Hepatocyte (in vitro differentiated cells): ENCODE results near the gene SLF2. TPM values are rescaled to one million over a fixed set of nuclear protein-coding genes. Genes with fewer than 3 reads are reported as not detected.
A peak's percentile ranks its signal among the peaks of the same experiment; 100 is the strongest.

Experiments
- DNase-seq: peaks from one replicate; pipeline ENCODE4 v3.0.0-alpha.2; 2016; ENCODE audit warnings: low spot score
- H2AFZ ChIP-seq: fragments of 200-600 bp; sonication (generic); 2 replicates; pipeline ENCODE4 v1.6.0; 2016; ENCODE audit warnings: antibody characterized with exemption, mild to moderate bottlenecking
- H3K27ac ChIP-seq: fragments of 200-600 bp; sonication (generic); 2 replicates; pipeline ENCODE4 v1.5.1; 2016; ENCODE audit warnings: mild to moderate bottlenecking
- H3K27me3 ChIP-seq: fragments of 200-600 bp; sonication (generic); 2 replicates; pipeline ENCODE4 v1.6.1; 2016
- H3K36me3 ChIP-seq: fragments of 200-600 bp; sonication (generic); replicated peaks from 2 replicates; pipeline ENCODE4 v1.5.1; 2016; ENCODE audit warnings: low read depth; ENCODE audit not compliant: insufficient read depth
- H3K4me1 ChIP-seq: fragments of 200-600 bp; sonication (generic); 2 replicates; pipeline ENCODE4 v1.5.1; 2016; ENCODE audit warnings: mild to moderate bottlenecking, moderate library complexity; ENCODE audit not compliant: insufficient read depth
- H3K4me2 ChIP-seq: fragments of 200-600 bp; sonication (generic); 2 replicates; pipeline ENCODE4 v1.6.0; 2016
- H3K4me3 ChIP-seq: fragments of 200-600 bp; sonication (generic); 2 replicates; pipeline ENCODE4 v1.5.1; 2016; ENCODE audit warnings: mild to moderate bottlenecking
- H3K79me2 ChIP-seq: fragments of 200-600 bp; sonication (generic); 2 replicates; pipeline ENCODE4 v1.6.0; 2017; ENCODE audit warnings: mild to moderate bottlenecking
- H3K9me2 ChIP-seq: fragments of 200-600 bp; sonication (generic); replicated peaks from 2 replicates; pipeline ENCODE4 v1.6.0; 2017; ENCODE audit warnings: mild to moderate bottlenecking; ENCODE audit not compliant: insufficient read depth
- H3K9me3 ChIP-seq: fragments of 200-600 bp; sonication (generic); 2 replicates; pipeline ENCODE4 v1.5.1; 2016; ENCODE audit warnings: low read depth, mild to moderate bottlenecking
- H4K20me1 ChIP-seq: fragments of 200-600 bp; sonication (generic); 2 replicates; pipeline ENCODE4 v1.6.0; 2016; ENCODE audit warnings: mild to moderate bottlenecking; ENCODE audit not compliant: insufficient read depth, poor library complexity, severe bottlenecking
- CTCF ChIP-seq: fragments of 200-600 bp; sonication (generic); IDR thresholded peaks from 2 replicates; pipeline ENCODE4 v1.5.1; 2016; ENCODE audit warnings: antibody characterized with exemption, mild to moderate bottlenecking; ENCODE audit not compliant: poor library complexity
- EZH2 ChIP-seq: fragments of 200-600 bp; sonication (generic); IDR thresholded peaks from 2 replicates; pipeline ENCODE4 v1.6.1; 2016; ENCODE audit warnings: antibody characterized with exemption, mild to moderate bottlenecking, borderline replicate concordance
- EZH2phosphoT487 ChIP-seq: fragments of 200-600 bp; sonication (generic); IDR thresholded peaks from one replicate; pipeline ENCODE4 v1.6.1; 2018; ENCODE audit warnings: antibody characterized with exemption, mild to moderate bottlenecking, low read depth, moderate library complexity; ENCODE audit not compliant: unreplicated experiment, severe bottlenecking
- WGBS: methylation state at CpG from one replicate; pipeline ENCODE4 v1.1.6; 2016; ENCODE audit warnings: low lambda C conversion rate; ENCODE audit errors: missing lambda C conversion rate; 5-methylcytosine and 5-hydroxymethylcytosine counted together
- microRNA counts: library from miRNA; unstranded; fragments of <30 nt; microRNA quantifications from one replicate; lab custom pipeline; 2017
- microRNA-seq: library from miRNA; unstranded; fragments of <30 nt; microRNA quantifications from one replicate; pipeline ENCODE4, GENCODE V29; 2017
- polyA plus RNA-seq: library from polyadenylated mRNA; unstranded; fragments of >200 nt; fragmentation: Nextera tagmentation; extraction: Ambion mirVana; gene quantifications from 2 replicates; pipeline ENCODE4 v1.2.1, GENCODE V29; 2016
- small RNA-seq: library from RNA; depleted of rRNA; stranded (forward); fragments of <200 nt; gene quantifications from one replicate; pipeline ENCODE3, GENCODE V24; 2014
- total RNA-seq: library from RNA; depleted of rRNA; stranded (reverse); fragments of >200 nt; gene quantifications from 2 replicates; pipeline ENCODE4 v1.2.3, GENCODE V29; 2014

The SLF2 gene
- total and polyA plus RNA-seq, 2 experiments from 2014 or later = 11.7 to 23.5 TPM

- Histone ChIP-seq H3K4me1 (peaks cover 6% of the 10 kb centered on the region), H2AFZ (no peak overlapping the region), H3K27me3 (peaks cover under 1% of the 10 kb centered on the region), H3K27ac (no peak overlapping the region), H3K9me2 (no peaks in the 10 kb centered on the region), H3K4me3 (no peak overlapping the region), H3K9me3 (no peaks in the 10 kb centered on the region), H3K36me3 (no peaks in the 10 kb centered on the region), H3K4me2 (no peak overlapping the region), H3K79me2 (no peaks in the 10 kb centered on the region), H4K20me1 (no peaks in the 10 kb centered on the region)
- WGBS = 34% methylated on average over 14 of the region's 14 CpGs
- DNase-seq = peak; percentile 92
- no peak for TF ChIP-seq EZH2phosphoT487
- peak; percentile 91 for TF ChIP-seq CTCF
- no peak for TF ChIP-seq EZH2
Observed at GRCh38 chr10:101012525-101013364, 100.0 kb downstream of the SLF2 start.

DNA sequence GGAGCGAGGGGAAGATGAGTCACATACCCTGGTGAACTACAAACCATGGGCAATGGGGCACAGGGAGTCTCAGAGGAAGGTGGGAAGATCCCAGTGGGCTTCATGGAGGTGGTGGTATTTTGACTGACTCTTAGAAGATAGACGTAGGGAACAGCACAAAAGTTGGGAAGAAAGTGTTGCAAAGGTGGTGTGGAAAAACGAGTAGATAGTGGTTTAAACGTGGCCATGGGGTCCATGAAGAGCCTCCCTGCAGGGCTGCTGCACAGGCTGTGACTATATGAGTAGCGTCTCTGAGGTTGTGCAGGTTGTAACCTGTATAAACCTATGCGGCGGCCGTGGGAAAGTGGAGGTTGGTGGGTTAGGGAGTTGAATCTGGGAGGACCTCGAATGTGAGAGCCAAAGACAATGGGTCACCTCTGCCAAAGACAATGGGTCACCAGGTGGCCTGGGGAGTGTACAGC is 100.6 kb downstream of the SLF2 start:
- TF ChIP-seq EZH2phosphoT487 (no peak), CTCF (no peak), EZH2 (no peak)
- Histone ChIP-seq H3K9me3 (no peaks in the 10 kb centered on the region), H3K4me3 (no peak overlapping the region), H3K27me3 (peaks cover 4% of the 10 kb centered on the region), H3K9me2 (no peaks in the 10 kb centered on the region), H3K79me2 (no peaks in the 10 kb centered on the region), H3K4me2 (no peak overlapping the region), H3K27ac (no peak overlapping the region), H3K4me1 (peaks cover 10% of the 10 kb centered on the region), H2AFZ (no peak overlapping the region), H4K20me1 (no peaks in the 10 kb centered on the region), H3K36me3 (no peaks in the 10 kb centered on the region)
- no peak for DNase-seq
- 59% methylated on average over 9 of the region's 9 CpGs for WGBS

DNA sequence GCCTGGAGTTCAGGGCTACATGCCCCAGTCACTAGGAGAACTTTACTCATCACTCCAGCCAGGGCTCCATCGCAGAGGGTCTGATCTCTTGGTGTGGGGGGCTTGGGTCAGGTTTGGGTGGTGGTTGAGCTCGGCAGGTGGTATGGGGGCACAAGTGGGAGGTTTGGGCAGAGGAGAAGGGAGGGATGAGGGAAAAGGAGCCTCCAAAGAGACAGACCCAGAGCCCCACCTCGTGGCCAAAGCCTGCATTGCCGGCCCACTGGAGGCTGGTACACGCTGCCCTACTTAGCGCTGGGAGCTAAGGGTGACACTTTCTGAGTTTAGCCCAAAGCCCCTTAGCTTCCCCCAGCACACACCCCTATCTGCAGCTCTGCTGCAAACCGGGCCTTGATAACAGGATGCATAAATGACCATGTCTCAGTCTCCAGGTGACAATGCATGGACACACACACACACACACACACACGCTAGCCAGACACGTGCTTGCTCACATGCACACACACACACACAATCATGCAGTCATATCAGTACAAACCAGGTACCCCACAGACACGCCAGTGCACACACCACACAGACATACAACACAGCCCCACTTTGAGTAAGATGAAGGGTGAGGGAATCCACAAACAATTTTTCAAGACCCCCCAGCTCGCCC is 101.6 kb downstream of the SLF2 start:
- Histone ChIP-seq H3K27me3 (peaks cover 4% of the 10 kb centered on the region), H3K27ac (no peak overlapping the region), H2AFZ (no peak overlapping the region), H3K9me3 (no peaks in the 10 kb centered on the region), H3K79me2 (no peaks in the 10 kb centered on the region), H3K9me2 (no peaks in the 10 kb centered on the region), H3K4me2 (no peak overlapping the region), H3K4me3 (no peak overlapping the region), H4K20me1 (no peaks in the 10 kb centered on the region), H3K36me3 (no peaks in the 10 kb centered on the region), H3K4me1 (peaks cover 15% of the 10 kb centered on the region)
- 25% methylated on average over 11 of the region's 11 CpGs for WGBS
- TF ChIP-seq CTCF (peak; percentile 82), EZH2 (no peak)
- peak; percentile 83 for DNase-seq

MicroRNAs within 50 kb of the gene (microRNA counts, 767-probe panel; counts per million panel counts)
- not detected for microRNA hsa-miR-608 (lab: Ali Mortazavi, UCI)

Small RNA genes within 50 kb of the gene (microRNA-seq; reads per million reads assigned to microRNA genes)
- gene MIR608 = not detected

Small RNA genes within 50 kb of the gene (small RNA-seq; reads per million reads assigned to genes)
- gene MIR608 (not detected), gene RF00019 (not detected)

Other genes starting within 250 kb of the SLF2 start
- gene PAX2, start 167.4 kb upstream of the SLF2 start, total RNA-seq = not detected in 2 replicates
- not detected in 2 replicates for gene PAX2, start 167.4 kb upstream of the SLF2 start, polyA plus RNA-seq
- gene SEMA4G, start 56.5 kb downstream of the SLF2 start, total RNA-seq = 48.6 and 54.8 TPM in 2 replicates
- gene SEMA4G, start 56.5 kb downstream of the SLF2 start, polyA plus RNA-seq = 28.6 and 38.9 TPM in 2 replicates
- gene MRPL43, start 74.5 kb downstream of the SLF2 start, total RNA-seq = 60.1 and 65.9 TPM in 2 replicates
- gene MRPL43, start 74.5 kb downstream of the SLF2 start, polyA plus RNA-seq = 111 and 112 TPM in 2 replicates
- gene TWNK, start 74.6 kb downstream of the SLF2 start, total RNA-seq = 3.2 and 5.0 TPM in 2 replicates
- gene TWNK, start 74.6 kb downstream of the SLF2 start, polyA plus RNA-seq = 4.0 and 5.1 TPM in 2 replicates
- 62.9 and 73.6 TPM in 2 replicates for gene LZTS2, start 86.8 kb downstream of the SLF2 start, total RNA-seq
- gene LZTS2, start 86.8 kb downstream of the SLF2 start, polyA plus RNA-seq = 88.5 and 90.7 TPM in 2 replicates
- gene PDZD7, start 118.2 kb downstream of the SLF2 start, total RNA-seq = 2.5 and 6.0 TPM in 2 replicates
- 8.4 and 10.5 TPM in 2 replicates for gene PDZD7, start 118.2 kb downstream of the SLF2 start, polyA plus RNA-seq
- gene SFXN3, start 118.3 kb downstream of the SLF2 start, total RNA-seq = 92.4 and 102 TPM in 2 replicates
- 93.6 and 126 TPM in 2 replicates for gene SFXN3, start 118.3 kb downstream of the SLF2 start, polyA plus RNA-seq
- gene KAZALD1, start 149.0 kb downstream of the SLF2 start, total RNA-seq = 31.9 and 34.8 TPM in 2 replicates
- gene KAZALD1, start 149.0 kb downstream of the SLF2 start, polyA plus RNA-seq = 18.2 and 19.5 TPM in 2 replicates
- gene TLX1, start 218.3 kb downstream of the SLF2 start, total RNA-seq = 0.24 TPM in 1 of 2 replicates, not detected in the other
- 0.68 TPM in 1 of 2 replicates, not detected in the other for gene TLX1, start 218.3 kb downstream of the SLF2 start, polyA plus RNA-seq